B cell (primary cell): ENCODE results near the gene TNF. TPM values are rescaled to one million over a fixed set of nuclear protein-coding genes. Genes with fewer than 3 reads are reported as not detected.

Experiments
- ATAC-seq: fragments of 200-7000 bp; cut with Tn5 transposase; one replicate; pipeline ENCODE4 v1.10.0; 2021; ENCODE audit warnings: low read depth, mild to moderate bottlenecking, moderate number of reproducible peaks, moderate library complexity
- CTCF ChIA-PET: fragments of 350-600 bp; sonication (Branson Sonifier 250); formaldehyde crosslinking; loops from one replicate; lab custom pipeline; 2021; ENCODE audit warnings: antibody characterized with exemption, inconsistent platforms; lab: Charles Lee
- POLR2A ChIA-PET: fragments of 350-600 bp; sonication (Branson Sonifier 250); formaldehyde crosslinking; loops from one replicate; lab custom pipeline; 2021; ENCODE audit warnings: antibody characterized with exemption; lab: Charles Lee
- DNase-seq: peaks from one replicate; pipeline ENCODE4 v3.0.0; 2013
- H2AFZ ChIP-seq: 2 replicates; pipeline ENCODE4 v1.6.1; 2012; ENCODE audit warnings: mild to moderate bottlenecking, low read depth, low read length; ENCODE audit not compliant: insufficient read depth, poor library complexity, severe bottlenecking
- H3K27ac ChIP-seq, 2 donors: 1 replicate in 1 of 2; 2 replicates in 1 of 2; pipeline ENCODE4 v1.5.1; 2012 to 2013; ENCODE audit warnings: low read length in 2 of 2, mild to moderate bottlenecking in 2 of 2, moderate library complexity in 1 of 2
- H3K27me3 ChIP-seq, 4 experiments: fragments of 200-600 bp in 1 of 4; sonication (generic) in 1 of 4; replicated peaks in 1 of 4; 1 replicate in 2 of 4; 2 replicates in 2 of 4; pipeline versions ENCODE4 v1.6.1 to v1.7.0; 2013 to 2016; ENCODE audit warnings: low read length in 3 of 4, mild to moderate bottlenecking in 2 of 4, mixed read lengths in 1 of 4, moderate library complexity in 1 of 4; ENCODE audit not compliant: insufficient read depth in 4 of 4, control insufficient read depth in 3 of 4; ENCODE audit errors: control extremely low read depth in 1 of 4
- H3K36me3 ChIP-seq, 2 experiments: replicated peaks in 1 of 2; 1 replicate in 1 of 2; 2 replicates in 1 of 2; pipeline versions ENCODE4 v1.6.1 to v1.7.1; 2013; ENCODE audit warnings: low read length in 1 of 2; ENCODE audit not compliant: insufficient read depth in 2 of 2, control insufficient read depth in 1 of 2; ENCODE audit errors: control extremely low read depth in 1 of 2, extremely low read depth in 1 of 2
- H3K4me1 ChIP-seq, 2 donors: fragments of 200-600 bp in 1 of 2; sonication (generic) in 1 of 2; 1 replicate in 1 of 2; 2 replicates in 1 of 2; pipeline versions ENCODE4 v1.5.1 to v1.6.1; 2013 to 2017; ENCODE audit warnings: low read length in 2 of 2; ENCODE audit not compliant: control insufficient read depth in 2 of 2, insufficient read depth in 2 of 2
- H3K4me2 ChIP-seq: replicated peaks from 2 replicates; pipeline ENCODE3; 2012; ENCODE audit warnings: mild to moderate bottlenecking, low read depth, low read length; ENCODE audit not compliant: poor library complexity, severe bottlenecking
- H3K4me3 ChIP-seq, 5 experiments: fragments of 200-600 bp in 1 of 5; sonication (generic) in 1 of 5; 1 replicate in 3 of 5; 2 replicates in 2 of 5; pipeline versions ENCODE4 v1.5.1 to v1.7.0; 2011 to 2016; ENCODE audit warnings: low read length in 4 of 5, mild to moderate bottlenecking in 4 of 5, low read depth in 2 of 5, control low read depth in 1 of 5, moderate library complexity in 1 of 5; ENCODE audit not compliant: insufficient read depth in 1 of 5; ENCODE audit errors: control extremely low read depth in 1 of 5, extremely low read depth in 1 of 5
- H3K79me2 ChIP-seq: fragments of 200-600 bp; sonication (generic); one replicate; pipeline ENCODE4 v1.6.0; 2016; ENCODE audit warnings: low read length; ENCODE audit not compliant: control insufficient read depth, insufficient read depth
- H3K9ac ChIP-seq: fragments of 200-600 bp; sonication (generic); 2 replicates; pipeline ENCODE4 v1.6.1; 2017; ENCODE audit warnings: mild to moderate bottlenecking, low read length, moderate library complexity
- H3K9me3 ChIP-seq, 3 donors: one replicate each; pipeline versions ENCODE4 v1.6.1 to v1.7.1; 2013; ENCODE audit warnings: low read length in 2 of 3; ENCODE audit not compliant: control insufficient read depth in 2 of 3, insufficient read depth in 1 of 3; ENCODE audit errors: control extremely low read depth in 1 of 3
- H4K20me1 ChIP-seq: 2 replicates; pipeline ENCODE4 v1.6.0; 2012; ENCODE audit warnings: mild to moderate bottlenecking, low read length; ENCODE audit not compliant: insufficient read depth, control insufficient read depth, poor library complexity, severe bottlenecking
- H3K27ac Mint-ChIP-seq: one replicate; pipeline ENCODE4 v1.8.0; 2021; ENCODE audit warnings: mixed read lengths
- H3K27me3 Mint-ChIP-seq: one replicate; pipeline ENCODE4 v1.8.0; 2021; ENCODE audit warnings: mixed read lengths
- H3K4me1 Mint-ChIP-seq: one replicate; pipeline ENCODE4 v1.8.0; 2021; ENCODE audit warnings: mixed read lengths
- H3K4me3 Mint-ChIP-seq: one replicate; pipeline ENCODE4 v1.8.0; 2021; ENCODE audit warnings: mixed read lengths
- H3K9me3 Mint-ChIP-seq: one replicate; pipeline ENCODE4 v1.8.0; 2022; ENCODE audit warnings: mixed read lengths; ENCODE audit not compliant: insufficient read depth
- CTCF ChIP-seq: fragments of 200-600 bp; IDR thresholded peaks from one replicate; pipeline ENCODE4 v1.8.0; 2022; ENCODE audit warnings: antibody characterized with exemption, mild to moderate bottlenecking
- EZH2 ChIP-seq: IDR thresholded peaks from 2 replicates; pipeline ENCODE4 v1.6.1; 2012; ENCODE audit warnings: borderline replicate concordance, low read depth, mild to moderate bottlenecking, moderate library complexity, low read length; ENCODE audit not compliant: insufficient read depth, poor library complexity, severe bottlenecking
- WGBS: methylation state at CpG from one replicate; pipeline ENCODE4 v1.1.5; 2013; ENCODE audit warnings: missing lambda C conversion rate; ENCODE audit not compliant: insufficient coverage; 5-methylcytosine and 5-hydroxymethylcytosine counted together
- intact Hi-C: fragments of 100-400 bp; cut with micrococcal nuclease; formaldehyde crosslinking; loops from one replicate; pipeline ENCODE4 v1.10.0; 2022
- polyA plus RNA-seq: library from polyadenylated mRNA; depleted of rRNA; stranded (reverse); fragments of >200 nt; gene quantifications from 2 replicates; pipeline ENCODE4 v1.2.3, GENCODE V29; 2012
- total RNA-seq, 2 donors: library from RNA; stranded (reverse); fragments of 120-200 nt in 1 of 2; gene quantifications; 1 replicate in 1 of 2; 2 replicates in 1 of 2; pipeline versions ENCODE4 v1.2.3 to v1.2.4, GENCODE V29; 2013 to 2022

The TNF gene
- total and polyA plus RNA-seq, 2 donors (not counting 1 experiment from before 2014, with no cell fraction given): 21.9 to 22.2 TPM

- Mint-ChIP-seq H3K4me1 (no peaks in the 10 kb centered on the region), H3K27me3 (no peaks in the 10 kb centered on the region), H3K9me3 (no peaks in the 10 kb centered on the region), H3K27ac (no peak overlapping the region), H3K4me3 (no peak overlapping the region)
- H3K79me2 ChIP-seq: no peaks in the 10 kb centered on the region
- no peaks in the 10 kb centered on the region for H3K36me3 ChIP-seq
- H3K4me2 ChIP-seq: no peak overlapping the region
- H3K4me3 ChIP-seq: no peak overlapping the region
- H4K20me1 ChIP-seq: no peaks in the 10 kb centered on the region
- WGBS: 100% methylated on average over 1 of the region's 1 CpG
- no peaks in the 10 kb centered on the region for H3K4me1 ChIP-seq
- no peak for DNase-seq
- ATAC-seq: no peak
- no peaks in the 10 kb centered on the region for H3K9me3 ChIP-seq
- no peak overlapping the region for H2AFZ ChIP-seq
- ChIA-PET POLR2A (interaction anchor here (0.7 kb wide), 2 partner anchors 31 to 64 kb away, joined by 3 to 7 read pairs; no protein-coding TSS in a partner anchor), CTCF (interaction anchor here (1.1 to 35.3 kb wide), 3 partner anchors 9 to 252 kb away, joined by 3 to 2241 read pairs (median 6); partner anchors contain the start of genes ATP6V1G2, LTA and NFKBIL1)
- TF ChIP-seq EZH2 (no peak), CTCF (no peak)
- intact Hi-C loops: no loop called here
- no peaks in the 10 kb centered on the region for H3K27me3 ChIP-seq
- no peak overlapping the region for H3K27ac ChIP-seq
- H3K9ac ChIP-seq: no peak overlapping the region
These were observed 32.0 kb downstream of the TNF start for GRCh38 chr6:31607317-31607716.

GRCh38 chr6:31609519-31610406 is 34.4 kb downstream of the TNF start:
- no peaks in the 10 kb centered on the region for H3K36me3 ChIP-seq
- peaks cover 10% of the 10 kb centered on the region for H3K4me1 Mint-ChIP-seq
- ChIA-PET POLR2A (interaction anchor here (1.1 kb wide), 1 partner anchor 13 kb away, joined by 4 read pairs; no protein-coding TSS in a partner anchor), CTCF (interaction anchor here (0.6 to 2.8 kb wide), 5 partner anchors 10 to 243 kb away, joined by 4 to 28 read pairs (median 7); no protein-coding TSS in a partner anchor)
- H3K4me3 Mint-ChIP-seq: no peak overlapping the region
- no peak overlapping the region for H3K27ac Mint-ChIP-seq
- H3K4me1 ChIP-seq: peaks cover 8 to 9% of the 10 kb centered on the region in 2 donors
- no peak overlapping the region for H3K9ac ChIP-seq
- H2AFZ ChIP-seq: no peak overlapping the region
- no peaks in the 10 kb centered on the region for H3K9me3 ChIP-seq
- H3K9me3 Mint-ChIP-seq: no peaks in the 10 kb centered on the region
- no peak for ATAC-seq
- no peak overlapping the region for H3K4me2 ChIP-seq
- WGBS: 95% methylated on average over 3 of the region's 8 CpGs
- TF ChIP-seq CTCF: no peak
- TF ChIP-seq EZH2: no peak
- H3K27me3 Mint-ChIP-seq: no peaks in the 10 kb centered on the region
- H3K4me3 ChIP-seq: no peak overlapping the region
- intact Hi-C loops: no loop called here
- H3K27me3 ChIP-seq: no peaks in the 10 kb centered on the region
- no peaks in the 10 kb centered on the region for H3K79me2 ChIP-seq
- DNase-seq: no peak
- no peaks in the 10 kb centered on the region for H4K20me1 ChIP-seq
- H3K27ac ChIP-seq: no peak overlapping the region
